Sciatic nerve (tissue), 2 donors: Measurements from ENCODE around the gene CNP. TPM values are rescaled to one million over a fixed set of nuclear protein-coding genes. Genes with fewer than 3 reads are reported as not detected.
"Not testable (repeated sequence)": the region's sequence is repeated elsewhere in the genome, so short reads cannot be mapped to it uniquely, and the experiment has no call there.

ENCODE experiments used
- ATAC-seq: fragments of 200-7000 bp; cut with Tn5 transposase; one replicate; pipeline ENCODE4 v1.9.1; 2020; ENCODE audit warnings: mild to moderate bottlenecking, moderate library complexity
- DNase-seq: peaks from one replicate; pipeline ENCODE4 v3.0.0-alpha.2; 2020; ENCODE audit warnings: low spot score
- intact Hi-C: fragments of 100-400 bp; cut with DNase I; formaldehyde crosslinking; loops from one replicate; pipeline ENCODE4 v1.14.2; 2022
- total RNA-seq: library from RNA; stranded (reverse); fragmentation: NEBNext Ultra II Directional; extraction: Animal tissue kit (Norgen Biotek cat#: 25700); gene quantifications from one replicate; pipeline ENCODE4 v1.2.1, GENCODE V29; 2021
- donor health status: DM: no; HTN: no; CAD: no.
- donor health status: DM: no; HTN: no; CAD: no.

The CNP gene
- 393 TPM for total RNA-seq

DNA sequence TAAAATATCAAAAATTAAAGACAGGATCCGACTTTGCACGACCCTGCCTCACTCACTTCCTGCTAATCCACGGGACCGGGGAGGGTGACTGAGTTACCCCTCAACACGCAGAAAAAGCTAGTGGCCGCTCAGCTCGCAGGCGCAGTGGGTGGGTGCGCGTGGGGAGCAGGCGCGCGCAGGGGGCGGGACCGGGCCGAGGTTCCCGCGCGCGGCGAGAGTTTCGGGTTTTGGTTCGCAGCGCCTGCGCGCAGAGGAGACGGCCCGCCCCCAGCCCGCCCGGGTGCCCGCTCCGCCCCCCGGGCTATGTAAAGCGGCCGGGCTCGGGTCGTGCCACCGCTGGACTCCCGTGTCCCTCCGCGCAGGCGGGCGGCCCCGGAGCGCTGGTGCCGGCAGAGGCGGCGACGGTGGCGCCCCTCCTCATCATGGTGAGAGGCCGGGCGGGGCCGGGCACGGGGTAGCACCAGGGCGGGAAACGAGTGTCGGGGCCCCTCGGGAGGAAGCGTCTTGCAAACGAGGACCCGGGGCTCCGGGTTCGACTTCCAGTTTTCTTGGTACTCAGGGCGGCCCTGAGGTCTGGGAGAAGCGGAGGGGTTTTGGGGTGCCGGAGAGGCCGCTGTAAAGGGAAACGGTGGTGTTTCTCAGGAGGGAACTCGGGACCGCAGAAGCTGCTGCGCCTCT is at the start of gene CNP:
CNP (plus strand) TSS at position 333 of the 678 bp plus-strand sequence; CDS start at position 423, 90 bp downstream.
- ATAC-seq = peak; percentile 93
- DNase-seq = peak; percentile 95
- intact Hi-C loops = loop anchor here (2.0 kb wide), 1 partner anchor 42 kb away; no protein-coding TSS in a partner anchor

DNA sequence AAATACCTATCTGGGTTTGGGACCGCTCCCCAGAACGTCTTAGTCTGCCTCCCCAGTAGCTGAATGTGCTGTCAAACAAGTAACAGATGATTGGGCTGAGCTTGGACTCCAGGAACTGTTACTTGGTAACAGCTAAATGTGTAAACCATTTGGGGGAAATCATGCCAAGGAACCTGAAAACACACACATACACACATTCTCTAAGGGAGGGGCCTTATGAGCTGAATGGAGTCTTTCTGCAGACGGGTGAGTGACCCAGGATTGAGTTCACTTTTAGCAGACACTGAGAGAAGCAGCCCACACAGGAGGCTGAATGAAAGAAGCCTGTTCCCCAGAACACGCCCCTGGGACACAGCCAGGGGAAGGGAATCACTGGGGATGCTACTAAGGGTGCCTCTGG is 49.4 kb upstream of the CNP start:
- intact Hi-C loops = loop anchor here (5.0 kb wide), 1 partner anchor 1800 kb away; no protein-coding TSS in a partner anchor
- ATAC-seq (peak; percentile 41), DNase-seq (no peak)

GRCh38 chr17:41917679-41918313 is 48.8 kb upstream of the CNP start:
- peak; percentile 6 for ATAC-seq
- DNase-seq = peak; percentile 82
- intact Hi-C loops = loop anchor here (5.0 kb wide), 1 partner anchor 1800 kb away; no protein-coding TSS in a partner anchor

DNA sequence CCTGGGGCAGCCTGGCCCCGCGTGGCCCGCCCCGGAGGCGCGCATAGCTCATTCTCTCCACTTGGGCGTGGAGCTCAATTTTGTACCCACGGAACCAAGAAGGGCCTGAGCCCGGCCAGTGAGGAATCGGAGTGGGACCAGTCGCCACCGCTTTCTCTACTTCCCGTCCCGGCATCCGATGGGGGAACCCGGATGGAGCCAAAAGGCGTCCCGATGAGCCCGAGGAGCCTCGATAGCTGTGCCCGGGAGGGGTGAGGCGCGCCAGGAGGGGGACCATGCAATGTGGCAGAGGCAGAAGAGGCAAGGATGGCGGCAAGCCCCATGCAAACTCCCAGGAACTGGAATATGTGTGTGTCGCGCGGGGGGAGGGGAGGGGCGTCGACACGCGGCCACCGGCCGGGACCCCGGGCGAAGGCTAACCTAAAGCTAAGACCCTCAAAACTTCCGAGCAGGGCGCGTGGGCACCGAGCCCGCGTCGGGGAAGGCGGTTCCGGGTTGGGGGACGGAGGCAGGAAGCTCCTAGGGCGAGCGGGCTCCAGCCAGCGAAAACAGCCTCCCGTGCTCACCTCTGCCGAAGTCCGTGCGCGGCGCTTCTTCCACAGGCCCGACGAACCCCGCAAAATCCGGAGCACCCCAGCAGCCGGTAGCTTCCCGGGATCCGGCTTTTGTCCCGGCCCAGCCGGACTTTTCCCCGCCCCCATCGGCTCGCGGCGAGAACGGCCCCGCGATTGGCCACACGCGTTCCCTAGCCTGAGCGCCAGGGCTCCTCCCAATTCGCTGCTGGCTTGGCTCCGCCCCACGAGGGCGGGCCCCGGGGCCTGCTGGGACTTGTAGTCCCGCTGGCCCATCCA is 48.1 kb upstream of the CNP start, which contains the start of gene ACLY:
ACLY (minus strand) TSS at position 638 of the 851 bp plus-strand sequence. CDS start 5,078 bp downstream, outside the sequence.
- DNase-seq = peak; percentile 98
- intact Hi-C loops = loop anchor here (5.0 kb wide), 1 partner anchor 1801 kb away; no protein-coding TSS in a partner anchor
- ATAC-seq = peak; percentile 96

DNA sequence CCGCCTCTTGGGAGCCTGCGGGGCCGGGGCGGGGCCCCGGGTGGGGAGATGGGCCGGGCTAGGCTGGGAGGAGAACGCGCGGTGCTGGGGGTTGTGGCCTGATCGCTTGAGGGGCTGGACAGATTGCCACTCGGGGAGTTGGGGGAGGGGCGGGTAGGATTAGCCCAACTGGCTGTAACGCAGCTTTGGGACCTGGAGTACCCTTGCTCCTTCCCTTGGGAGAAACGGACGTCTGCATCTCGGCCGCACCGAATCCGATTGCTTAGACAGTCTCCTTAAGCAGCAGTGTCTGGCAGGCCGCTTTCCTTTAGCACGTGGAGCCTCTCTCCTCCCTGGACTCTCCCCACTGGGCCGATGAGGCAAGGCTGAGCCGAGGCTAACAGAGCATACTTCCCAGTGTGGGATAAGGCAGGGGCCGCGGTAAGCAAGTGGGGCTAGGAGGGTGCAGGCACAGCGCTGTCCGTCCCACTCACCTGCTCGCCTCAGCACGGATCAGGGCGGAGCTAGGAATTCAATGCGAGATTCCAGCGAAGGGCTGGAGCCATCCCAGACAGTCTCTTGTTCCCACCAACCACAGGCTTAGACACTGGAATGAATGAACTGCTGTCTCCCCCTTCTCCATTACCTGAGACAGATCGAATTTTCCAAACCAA is 47.3 kb upstream of the CNP start:
- peak; percentile 80 for DNase-seq
- peak; percentile 61 for ATAC-seq
- intact Hi-C loops = loop anchor here (5.0 kb wide), 1 partner anchor 1802 kb away; no protein-coding TSS in a partner anchor

DNA sequence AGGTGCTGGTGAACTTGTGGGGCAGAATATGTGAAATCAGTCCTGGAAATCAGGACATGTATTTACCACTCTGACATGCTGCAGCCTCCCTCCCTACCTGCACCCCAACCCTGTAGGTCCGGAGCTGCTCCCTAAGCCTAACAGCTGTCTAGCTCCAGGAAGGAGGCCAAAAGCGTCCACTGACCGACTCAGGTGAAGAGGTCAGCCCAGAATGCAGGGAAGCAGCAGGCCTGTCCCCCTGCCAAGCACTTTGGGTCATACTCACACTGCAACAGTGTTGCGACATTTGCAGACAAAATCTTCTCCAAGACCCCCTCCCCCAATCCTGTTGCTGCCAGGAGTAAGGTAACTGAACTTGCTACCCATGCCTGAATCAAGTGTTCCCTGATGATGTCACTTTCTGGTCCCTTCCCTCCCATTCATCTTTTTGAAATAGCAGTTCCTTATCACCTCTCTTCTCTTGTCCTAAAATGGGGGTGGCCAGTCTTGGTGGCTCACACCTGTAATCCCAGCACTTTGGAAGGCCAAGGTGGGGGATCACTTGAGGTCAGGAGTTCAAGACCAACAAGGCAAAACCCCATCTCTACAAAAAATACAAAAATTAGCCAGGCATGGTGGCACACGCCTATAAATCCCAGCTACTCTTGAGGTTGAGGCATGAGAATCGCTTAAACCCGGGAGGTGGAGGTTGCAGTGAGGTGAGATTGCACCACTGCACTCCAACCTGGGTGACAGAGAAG is 46.6 kb upstream of the CNP start:
- DNase-seq (no peak), ATAC-seq (no peak)
- intact Hi-C loops = loop anchor here (5.0 kb wide), 1 partner anchor 1803 kb away; no protein-coding TSS in a partner anchor

- ATAC-seq (no peak), DNase-seq (no peak)
- intact Hi-C loops = no loop called here
Observed at GRCh38 chr17:41920580-41920955, 46.0 kb upstream of the CNP start.

DNA sequence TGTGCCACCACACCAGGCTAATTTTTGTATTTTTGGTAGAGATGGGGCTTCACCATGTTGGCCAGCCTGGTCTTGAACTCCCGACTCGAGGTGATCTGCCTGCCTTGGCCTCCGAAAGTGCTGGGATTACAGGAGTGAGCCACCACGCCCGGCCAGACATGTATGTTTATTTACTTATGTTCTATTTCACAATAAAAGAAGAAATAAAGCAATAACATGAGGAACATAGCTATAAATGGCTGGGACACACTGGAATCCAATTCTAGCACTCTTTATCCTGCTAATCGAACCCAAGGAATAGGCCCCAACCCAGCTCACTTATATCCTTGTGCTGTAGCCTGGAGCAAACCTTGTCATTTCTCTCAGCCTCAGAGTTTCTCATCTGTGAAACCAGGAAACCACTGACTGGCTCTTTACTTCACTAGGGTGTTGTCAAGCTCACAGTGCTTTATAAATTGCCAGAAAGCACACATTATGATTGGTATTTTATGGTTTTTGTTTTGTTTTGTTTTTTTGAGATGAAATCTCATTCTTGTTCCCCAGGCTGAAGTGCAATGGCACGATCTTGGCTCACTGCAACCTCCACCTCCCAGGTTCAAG is 40.5 kb upstream of the CNP start:
- ATAC-seq = no peak
- intact Hi-C loops = no loop called here
- no peak for DNase-seq

- no peak for ATAC-seq
- DNase-seq = no peak
- intact Hi-C loops = no loop called here
Observed at GRCh38 chr17:41928693-41929251, 37.8 kb upstream of the CNP start.

DNA sequence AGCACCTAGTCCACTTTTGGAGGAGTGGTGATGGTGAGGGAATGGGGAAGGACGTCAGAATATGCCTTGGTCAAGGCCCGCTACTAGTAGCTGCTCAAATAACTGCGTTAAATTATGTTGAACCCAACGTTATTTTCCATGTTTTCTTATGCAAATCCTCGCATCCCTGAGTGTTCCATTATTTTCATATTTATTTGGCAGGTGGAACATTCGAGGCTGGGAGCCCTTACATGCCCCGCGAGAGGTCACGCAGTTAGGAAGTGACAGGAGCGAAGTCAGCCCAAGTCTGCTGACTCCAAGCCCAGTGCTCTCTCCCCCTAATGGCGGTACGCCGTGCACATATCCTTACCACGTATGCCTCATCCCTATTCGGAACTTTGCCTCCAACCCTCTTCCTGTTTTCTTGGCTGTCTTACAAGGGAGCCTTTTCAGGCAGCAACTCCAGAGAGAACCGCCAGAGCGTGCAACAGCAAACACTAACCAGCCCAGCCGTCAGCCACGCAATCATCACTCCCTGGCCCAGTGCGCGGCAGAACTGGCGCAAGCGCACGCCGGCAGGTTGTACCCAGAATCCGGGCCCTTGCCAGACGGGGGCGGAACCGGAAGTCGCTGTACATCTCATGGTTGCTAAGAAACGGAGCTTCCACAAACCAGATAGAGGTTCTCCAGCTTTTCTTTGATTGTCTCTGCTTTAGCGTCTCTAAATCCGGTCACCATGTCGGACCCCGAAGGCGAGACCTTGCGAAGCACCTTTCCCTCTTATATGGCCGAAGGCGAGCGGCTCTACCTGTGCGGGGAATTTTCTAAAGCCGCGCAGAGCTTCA is 36.4 kb upstream of the CNP start, which contains the start of gene ODAD4:
ODAD4 (plus strand) TSS at position 609 of the 824 bp plus-strand sequence; CDS start at position 716, 107 bp downstream.
- DNase-seq = peak; percentile 97
- peak; percentile 98 for ATAC-seq
- intact Hi-C loops = no loop called here

GRCh38 chr17:41930833-41931156 is 35.8 kb upstream of the CNP start:
- DNase-seq, intact Hi-C loops, ATAC-seq: not testable (repeated sequence)

GRCh38 chr17:41931715-41932114 is 34.9 kb upstream of the CNP start:
- ATAC-seq, DNase-seq, intact Hi-C loops: not testable (repeated sequence)

- intact Hi-C loops = no loop called here
Observed at GRCh38 chr17:41932816-41933389, 33.7 kb upstream of the CNP start.

DNA sequence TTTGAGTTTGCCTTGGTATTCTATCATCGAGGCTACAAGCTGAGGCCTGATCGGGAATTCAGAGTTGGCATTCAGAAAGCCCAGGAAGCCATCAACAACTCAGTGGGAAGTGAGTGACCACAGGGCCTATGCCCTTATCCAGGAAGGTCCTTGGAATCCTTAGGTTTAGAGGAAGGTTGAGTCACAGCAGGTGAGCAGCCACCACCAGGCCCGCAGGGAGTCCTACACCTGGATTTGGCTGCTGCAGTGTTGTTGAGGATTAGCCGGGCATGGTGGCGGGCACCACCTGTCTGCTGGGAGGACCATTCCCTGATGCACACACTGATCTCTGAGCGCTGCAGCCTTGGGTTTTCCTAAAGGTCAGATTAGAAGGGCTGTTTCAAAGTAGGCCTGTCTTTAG is 31.0 kb upstream of the CNP start:
- intact Hi-C loops = no loop called here
- ATAC-seq (no peak), DNase-seq (no peak)

More at GRCh38 chr17:41932816-41933389, 33.7 kb upstream of the CNP start:
- ATAC-seq = no peak
- no peak for DNase-seq

DNA sequence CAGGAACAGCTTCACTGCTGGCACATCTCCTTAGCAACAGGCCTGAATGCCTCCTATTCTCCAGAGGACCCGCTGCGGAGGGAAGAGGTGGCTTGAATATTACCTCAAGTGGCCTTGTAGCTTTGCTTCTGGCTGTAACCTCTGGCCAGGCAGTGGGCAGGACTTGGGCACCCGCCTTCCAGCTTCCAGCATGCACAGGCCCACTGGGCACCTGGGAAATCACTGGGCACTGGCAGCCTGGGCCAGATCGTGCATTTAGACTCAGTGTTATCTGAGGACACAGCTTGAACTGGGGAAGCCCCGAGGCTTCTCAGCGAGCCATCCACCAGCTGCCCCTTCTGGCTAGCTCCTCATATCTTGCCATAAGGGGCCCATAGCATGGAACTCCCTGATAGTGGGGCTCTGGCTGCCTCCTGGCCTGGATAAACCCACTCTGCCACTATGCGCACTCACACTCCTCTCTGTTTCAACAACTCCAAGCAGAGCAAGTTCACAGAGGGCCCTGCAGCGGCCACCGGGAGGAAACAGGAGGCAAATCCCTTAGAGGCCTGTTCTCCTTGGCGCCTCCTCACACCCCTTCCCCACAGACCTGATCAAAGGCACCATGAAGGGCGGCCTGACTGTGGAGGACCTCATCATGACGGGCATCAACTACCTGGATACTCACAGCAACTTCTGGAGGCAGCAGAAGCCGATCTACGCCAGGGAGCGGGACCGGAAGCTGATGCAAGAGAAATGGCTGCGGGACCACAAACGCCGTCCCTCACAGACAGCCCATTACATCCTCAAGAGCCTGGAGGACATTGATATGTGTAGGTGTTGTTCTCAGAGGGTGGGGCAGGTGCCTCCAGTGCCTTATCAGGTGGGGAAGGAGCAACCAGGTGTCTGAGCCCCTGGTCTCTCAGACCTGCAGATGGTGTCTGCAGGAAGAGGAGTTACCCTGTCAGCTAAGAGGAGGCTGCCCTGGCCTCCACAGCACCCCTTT is 28.3 kb upstream of the CNP start:
- ATAC-seq = peak; percentile 33
- intact Hi-C loops = no loop called here
- no peak for DNase-seq
